Measurements from ENCODE around the gene PAX9. TPM values are rescaled to one million over a fixed set of nuclear protein-coding genes. Genes with fewer than 3 reads are reported as not detected.

Gene PAX9
- total and polyA plus RNA-seq, 2 of the 13 experiments (the other 11 are each of a cell fraction or from before 2014, with no cell fraction given), result 0.03 TPM; not detected in 1

DNA sequence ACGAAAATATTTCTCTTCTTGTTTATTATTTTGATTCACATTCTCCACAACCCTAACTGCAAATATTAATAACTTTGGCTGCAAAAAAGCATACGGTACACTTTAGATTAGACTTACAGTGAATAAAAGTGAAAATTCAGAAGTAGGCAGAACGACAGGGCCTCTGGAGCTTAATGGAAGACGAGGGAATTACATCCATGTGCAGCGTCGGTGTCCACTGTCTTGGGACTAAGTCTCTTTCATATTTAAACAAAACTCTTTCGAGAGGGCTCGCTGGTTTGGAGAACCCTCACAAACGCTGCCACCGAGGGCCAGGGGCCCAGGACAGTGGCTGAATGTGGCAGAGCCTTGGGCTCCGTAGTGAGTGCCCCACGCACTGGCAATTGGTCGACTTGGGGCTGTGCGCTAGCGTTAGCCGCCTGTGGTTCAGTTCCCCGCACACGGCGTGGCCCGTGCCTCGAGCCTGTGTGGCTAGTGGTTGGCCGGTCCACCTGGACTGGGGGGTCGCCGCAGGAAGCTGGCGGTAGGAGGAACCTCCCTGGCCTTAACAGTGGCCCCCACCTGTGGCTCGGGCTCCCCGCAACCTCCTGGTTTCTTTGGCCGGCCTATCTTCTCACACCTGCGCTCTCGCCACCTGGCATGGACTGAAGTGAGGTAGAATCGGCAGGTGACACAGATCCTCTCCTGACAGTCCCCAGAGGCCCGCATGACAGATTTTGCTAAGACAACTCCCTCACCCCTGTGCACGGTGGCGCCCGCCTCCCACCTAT is 739 bp upstream of the PAX9 start:
- Histone ChIP-seq H3K9me3 (ENCODE audit: low read length) (no peaks in the 10 kb centered on the region), H4K20me1 (ENCODE audit: insufficient read depth, low read length) (peaks cover 2% of the 10 kb centered on the region; the same call in 1 of the 2 replicates), H3K9ac (ENCODE audit: insufficient read depth, low read depth, low read length) (no peak overlapping the region), H3K4me2 (ENCODE audit: low read depth, low read length) (no peak overlapping the region), H3K36me3 (replicated peaks in 1 of 2; ENCODE audit: control insufficient read depth in 1 of 2, insufficient read depth in 2 of 2, low read length in 2 of 2) (no peaks in the 10 kb centered on the region), H3K4me1 (ENCODE audit: insufficient read depth, low read length) (peaks cover 21% of the 10 kb centered on the region), H3K27me3 (ENCODE audit: control insufficient read depth in 1 of 2, insufficient read depth in 2 of 2, low read length in 2 of 2) (peaks cover 58 to 97% of the 10 kb centered on the region in 2 experiments), H3K4me3 (replicated peaks in 1 of 3; ENCODE audit: insufficient read depth in 1 of 3, low read depth in 2 of 3, low read length in 3 of 3) (no peak overlapping the region), H3K79me2 (ENCODE audit: insufficient read depth, low read length) (no peaks in the 10 kb centered on the region), H2AFZ (ENCODE audit: low read length) (no peak overlapping the region), H3K27ac (ENCODE audit: extremely low read length, insufficient read depth, low read length) (no peak overlapping the region)
- intact Hi-C loops (cut with micrococcal nuclease; ENCODE audit: unreplicated experiment), result no loop called here
- no peak for DNase-seq (ENCODE audit: low spot score)
- ATAC-seq, result no peak
- FAIRE-seq, result no peak
- WGBS (ENCODE audit: low lambda C conversion rate), result 41% methylated on average over 27 of the region's 35 CpGs
- CTCF ChIA-PET (ENCODE audit: low intra/inter-chr PET ratio, low total read pairs), result no interaction called here
- in situ Hi-C loops (cut with HindIII; ENCODE audit: extremely low pct_ligation_motif_present, low pct_unique_long_range_greater_than_20kb), result no loop called here
- POLR2A ChIA-PET, result no interaction called here
- no TSS peak for BruUV-seq (replicated peaks)
- TF ChIP-seq PHB2 (IDR thresholded peaks at IDR 0.05; ENCODE audit: partially characterized antibody), result no peak
- no peak for TF ChIP-seq HCFC1 (IDR thresholded peaks at IDR 0.05; ENCODE audit: low read depth, low read length)
- no peak for TF ChIP-seq ZNF496 (CRISPR knock-in tag; IDR thresholded peaks at IDR 0.05; ENCODE audit: insufficient replicate concordance)
- no peak for TF ChIP-seq ZNF775 (CRISPR knock-in tag; IDR thresholded peaks at IDR 0.05; ENCODE audit: borderline replicate concordance)
- no peak for TF ChIP-seq GATAD2A (CRISPR knock-in tag; IDR thresholded peaks at IDR 0.05)
- no peak for TF ChIP-seq ZNF709 (CRISPR knock-in tag; IDR thresholded peaks at IDR 0.05)
- TF ChIP-seq HDAC6 (IDR thresholded peaks at IDR 0.05; ENCODE audit: low read depth, low read length), result no peak
- no peak for TF ChIP-seq CTCF (CRISPR knock-in tag; IDR thresholded peaks at IDR 0.05)
- TF ChIP-seq GLI4 (CRISPR knock-in tag; IDR thresholded peaks at IDR 0.05; ENCODE audit: borderline replicate concordance), result no peak
- 0 out of 2 replicates have a peak, but pooled peaks have one; percentile 20 for TF ChIP-seq ZNF224 (CRISPR knock-in tag; IDR thresholded peaks at IDR 0.05)
- TF ChIP-seq, protein P1, sequence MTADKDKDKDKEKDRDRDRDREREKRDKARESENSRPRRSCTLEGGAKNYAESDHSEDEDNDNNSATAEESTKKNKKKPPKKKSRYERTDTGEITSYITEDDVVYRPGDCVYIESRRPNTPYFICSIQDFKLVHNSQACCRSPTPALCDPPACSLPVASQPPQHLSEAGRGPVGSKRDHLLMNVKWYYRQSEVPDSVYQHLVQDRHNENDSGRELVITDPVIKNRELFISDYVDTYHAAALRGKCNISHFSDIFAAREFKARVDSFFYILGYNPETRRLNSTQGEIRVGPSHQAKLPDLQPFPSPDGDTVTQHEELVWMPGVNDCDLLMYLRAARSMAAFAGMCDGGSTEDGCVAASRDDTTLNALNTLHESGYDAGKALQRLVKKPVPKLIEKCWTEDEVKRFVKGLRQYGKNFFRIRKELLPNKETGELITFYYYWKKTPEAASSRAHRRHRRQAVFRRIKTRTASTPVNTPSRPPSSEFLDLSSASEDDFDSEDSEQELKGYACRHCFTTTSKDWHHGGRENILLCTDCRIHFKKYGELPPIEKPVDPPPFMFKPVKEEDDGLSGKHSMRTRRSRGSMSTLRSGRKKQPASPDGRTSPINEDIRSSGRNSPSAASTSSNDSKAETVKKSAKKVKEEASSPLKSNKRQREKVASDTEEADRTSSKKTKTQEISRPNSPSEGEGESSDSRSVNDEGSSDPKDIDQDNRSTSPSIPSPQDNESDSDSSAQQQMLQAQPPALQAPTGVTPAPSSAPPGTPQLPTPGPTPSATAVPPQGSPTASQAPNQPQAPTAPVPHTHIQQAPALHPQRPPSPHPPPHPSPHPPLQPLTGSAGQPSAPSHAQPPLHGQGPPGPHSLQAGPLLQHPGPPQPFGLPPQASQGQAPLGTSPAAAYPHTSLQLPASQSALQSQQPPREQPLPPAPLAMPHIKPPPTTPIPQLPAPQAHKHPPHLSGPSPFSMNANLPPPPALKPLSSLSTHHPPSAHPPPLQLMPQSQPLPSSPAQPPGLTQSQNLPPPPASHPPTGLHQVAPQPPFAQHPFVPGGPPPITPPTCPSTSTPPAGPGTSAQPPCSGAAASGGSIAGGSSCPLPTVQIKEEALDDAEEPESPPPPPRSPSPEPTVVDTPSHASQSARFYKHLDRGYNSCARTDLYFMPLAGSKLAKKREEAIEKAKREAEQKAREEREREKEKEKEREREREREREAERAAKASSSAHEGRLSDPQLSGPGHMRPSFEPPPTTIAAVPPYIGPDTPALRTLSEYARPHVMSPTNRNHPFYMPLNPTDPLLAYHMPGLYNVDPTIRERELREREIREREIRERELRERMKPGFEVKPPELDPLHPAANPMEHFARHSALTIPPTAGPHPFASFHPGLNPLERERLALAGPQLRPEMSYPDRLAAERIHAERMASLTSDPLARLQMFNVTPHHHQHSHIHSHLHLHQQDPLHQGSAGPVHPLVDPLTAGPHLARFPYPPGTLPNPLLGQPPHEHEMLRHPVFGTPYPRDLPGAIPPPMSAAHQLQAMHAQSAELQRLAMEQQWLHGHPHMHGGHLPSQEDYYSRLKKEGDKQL (CRISPR knock-in tag; IDR thresholded peaks at IDR 0.05; ENCODE audit: low read depth), result no peak
- no peak for TF ChIP-seq TARDBP (CRISPR knock-in tag; IDR thresholded peaks at IDR 0.05)
- no peak for TF ChIP-seq SMARCE1 (IDR thresholded peaks at IDR 0.05; ENCODE audit: borderline replicate concordance)
- TF ChIP-seq SMC3 (IDR thresholded peaks at IDR 0.05; ENCODE audit: low read length), result no peak
- TF ChIP-seq, protein P2, sequence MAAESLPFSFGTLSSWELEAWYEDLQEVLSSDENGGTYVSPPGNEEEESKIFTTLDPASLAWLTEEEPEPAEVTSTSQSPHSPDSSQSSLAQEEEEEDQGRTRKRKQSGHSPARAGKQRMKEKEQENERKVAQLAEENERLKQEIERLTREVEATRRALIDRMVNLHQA (CRISPR knock-in tag; IDR thresholded peaks at IDR 0.05), result no peak
- TF ChIP-seq MTERF4 (CRISPR knock-in tag; IDR thresholded peaks at IDR 0.05), result no peak
- TF ChIP-seq ZSCAN31 (CRISPR knock-in tag; IDR thresholded peaks at IDR 0.05; ENCODE audit: low read depth), result no peak

Data from HepG2 (cell line).